Gastrocnemius medialis (tissue), 4 donors: ENCODE results near the gene N4BP3. TPM values are rescaled to one million over a fixed set of nuclear protein-coding genes. Genes with fewer than 3 reads are reported as not detected.

Experiments used
- ATAC-seq, 2 donors: fragments of 150-250 bp; one replicate each; pipeline ENCODE4 v1.9.1; 2016
- DNase-seq, 2 donors: peaks; one replicate each; pipeline ENCODE4 v3.0.0-alpha.2; 2019
- H3K27ac ChIP-seq, 4 donors: fragments of 200-600 bp; sonication (generic); 1 replicate in 1 of 4; 2 replicates in 3 of 4; pipeline ENCODE4 v1.5.1; 2016 to 2018; ENCODE audit warnings: mild to moderate bottlenecking in 2 of 4, moderate library complexity in 1 of 4
- H3K27me3 ChIP-seq, 3 donors: fragments of 200-600 bp; sonication (generic) in 2 of 3; 1 replicate in 1 of 3; 2 replicates in 2 of 3; pipeline versions ENCODE4 v1.5.1 to v1.6.0; 2016 to 2019; ENCODE audit warnings: mild to moderate bottlenecking in 1 of 3, moderate library complexity in 1 of 3
- H3K36me3 ChIP-seq, 2 donors: fragments of 200-600 bp; sonication (generic) in 1 of 2; one replicate each; pipeline ENCODE4 v1.5.1; 2017 to 2018
- H3K4me1 ChIP-seq, 2 donors: fragments of 200-600 bp; sonication (generic) in 1 of 2; one replicate each; pipeline ENCODE4 v1.5.1; 2016 to 2017; ENCODE audit warnings: mild to moderate bottlenecking in 2 of 2
- H3K4me3 ChIP-seq, 4 donors: fragments of 200-600 bp; sonication (generic) in 3 of 4; 1 replicate in 1 of 4; 2 replicates in 3 of 4; pipeline ENCODE4 v1.5.1; 2016 to 2019; ENCODE audit warnings: mild to moderate bottlenecking in 2 of 4
- H3K9me3 ChIP-seq, 3 donors: fragments of 200-600 bp; sonication (generic) in 2 of 3; 1 replicate in 1 of 3; 2 replicates in 2 of 3; pipeline ENCODE4 v1.5.1; 2016 to 2019
- POLR2A ChIP-seq, 2 donors: fragments of 450-650 bp; IDR thresholded peaks; one replicate each; pipeline ENCODE4 v1.6.1; 2017; ENCODE audit warnings: antibody characterized with exemption in 2 of 2, mild to moderate bottlenecking in 2 of 2, moderate library complexity in 2 of 2
- in situ Hi-C, 4 donors: fragments of 200-750 bp; cut with MboI; loops; one replicate each; pipeline versions ENCODE4 v1.15.0 to v1.8.0; 2017; ENCODE audit warnings: low sequenced_read_pairs in 4 of 4
- intact Hi-C: fragments of 100-400 bp; cut with DNase I; formaldehyde crosslinking; loops from one replicate; pipeline ENCODE4 v1.15.1; 2023; ENCODE audit warnings: low total_unique reads
- total RNA-seq, 4 donors: library from RNA; depleted of rRNA; stranded (reverse); fragments of >200 nt; gene quantifications; one replicate each; pipeline versions ENCODE4 v1.1.0 to v1.2.3, GENCODE V29; 2016
- TF ChIP-seq, protein P1 (sequence below), 5 experiments: fragments of 450-650 bp in 3 of 5; fragments of 200-600 bp in 2 of 5; sonication (generic) in 2 of 5; IDR thresholded peaks in 4 of 5; conservative IDR thresholded peaks in 1 of 5; 1 replicate in 4 of 5; 2 replicates in 1 of 5; pipeline ENCODE4 v1.5.1; 2016 to 2019; ENCODE audit warnings: antibody characterized with exemption in 5 of 5, mild to moderate bottlenecking in 3 of 5, moderate library complexity in 3 of 5

The N4BP3 gene
- total RNA-seq, 4 donors from 2014 or later = 1.6 to 3.2 (median 2.1) TPM

DNA sequence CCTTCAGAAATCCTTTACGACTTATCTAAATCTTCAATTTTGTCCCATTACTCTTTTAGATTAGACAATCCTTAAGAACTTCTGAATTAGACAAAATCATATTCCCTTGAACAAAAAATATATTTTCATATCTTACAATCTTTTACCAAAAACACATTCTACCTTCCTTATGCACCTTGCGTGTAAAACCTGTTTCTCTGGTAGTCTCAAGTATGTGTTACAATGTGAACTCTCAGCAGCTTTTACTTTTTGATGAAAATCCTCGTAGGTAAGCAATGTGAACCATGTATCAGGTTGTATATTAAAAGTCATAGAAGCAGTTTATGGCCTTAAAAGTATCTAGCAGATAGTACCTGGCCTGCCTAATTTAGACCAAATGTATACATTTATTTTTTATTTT, 61.1 kb downstream of the N4BP3 start:
- Histone ChIP-seq H3K36me3 (no peaks in the 10 kb centered on the region), H3K4me1 (no peaks in the 10 kb centered on the region), H3K27ac (no peak overlapping the region), H3K27me3 (no peaks in the 10 kb centered on the region), H3K4me3 (no peak overlapping the region), H3K9me3 (no peaks in the 10 kb centered on the region)
- ATAC-seq (no peak), DNase-seq (no peak)
- intact Hi-C loops (no loop called here), in situ Hi-C loops (no loop called here)
- TF ChIP-seq, protein P1, sequence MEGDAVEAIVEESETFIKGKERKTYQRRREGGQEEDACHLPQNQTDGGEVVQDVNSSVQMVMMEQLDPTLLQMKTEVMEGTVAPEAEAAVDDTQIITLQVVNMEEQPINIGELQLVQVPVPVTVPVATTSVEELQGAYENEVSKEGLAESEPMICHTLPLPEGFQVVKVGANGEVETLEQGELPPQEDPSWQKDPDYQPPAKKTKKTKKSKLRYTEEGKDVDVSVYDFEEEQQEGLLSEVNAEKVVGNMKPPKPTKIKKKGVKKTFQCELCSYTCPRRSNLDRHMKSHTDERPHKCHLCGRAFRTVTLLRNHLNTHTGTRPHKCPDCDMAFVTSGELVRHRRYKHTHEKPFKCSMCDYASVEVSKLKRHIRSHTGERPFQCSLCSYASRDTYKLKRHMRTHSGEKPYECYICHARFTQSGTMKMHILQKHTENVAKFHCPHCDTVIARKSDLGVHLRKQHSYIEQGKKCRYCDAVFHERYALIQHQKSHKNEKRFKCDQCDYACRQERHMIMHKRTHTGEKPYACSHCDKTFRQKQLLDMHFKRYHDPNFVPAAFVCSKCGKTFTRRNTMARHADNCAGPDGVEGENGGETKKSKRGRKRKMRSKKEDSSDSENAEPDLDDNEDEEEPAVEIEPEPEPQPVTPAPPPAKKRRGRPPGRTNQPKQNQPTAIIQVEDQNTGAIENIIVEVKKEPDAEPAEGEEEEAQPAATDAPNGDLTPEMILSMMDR (IDR thresholded peaks at IDR 0.05 in 4 of 5, conservative IDR thresholded peaks at IDR 0.05 in 1 of 5) = no peak
- TF ChIP-seq POLR2A (IDR thresholded peaks at IDR 0.05) = no peak

Other genes with a start within 250 kb of the N4BP3 start
- not detected for gene PROP1, start 117.3 kb upstream of the N4BP3 start, total RNA-seq
- 10 to 100 TPM; 24.0 to 55.9 (median 44.2) TPM for gene RMND5B, start 17.5 kb downstream of the N4BP3 start, total RNA-seq
- gene NHP2, start 40.4 kb downstream of the N4BP3 start, total RNA-seq = 100 to 1,000 TPM; 157 to 261 (median 241) TPM
- gene GMCL2, start 73.8 kb downstream of the N4BP3 start, total RNA-seq = not detected
- gene HNRNPAB, start 91.0 kb downstream of the N4BP3 start, total RNA-seq = 100 to 1,000 TPM in 2 of 4 donors, 10 to 100 TPM in 2; 84.2 to 117 (median 106) TPM
- 10 to 100 TPM; 25.0 to 54.6 (median 33.7) TPM for gene PHYKPL, start 119.3 kb downstream of the N4BP3 start, total RNA-seq